Measurements from ENCODE around the gene NHLH2.

Gene NHLH2

DNA sequence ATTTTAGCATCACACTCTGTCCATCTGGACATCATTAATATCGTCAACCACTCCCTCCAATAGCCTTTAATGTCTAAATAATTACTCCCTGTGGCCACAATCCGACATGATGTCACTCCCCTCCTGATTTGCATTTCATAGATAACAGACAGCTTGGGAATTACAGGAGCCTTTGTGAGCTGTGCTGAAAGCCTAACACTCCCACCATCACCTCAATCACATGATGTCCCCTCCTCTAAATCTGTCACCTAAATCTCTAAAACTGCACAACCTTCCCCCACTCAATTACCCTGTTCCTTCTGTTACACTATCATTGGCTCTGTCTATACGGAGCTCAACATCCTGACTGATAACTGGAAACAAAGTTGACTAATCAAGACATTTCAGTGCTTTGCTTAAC, 14.3 kb downstream of the NHLH2 start:
- CTCF ChIA-PET: interaction anchor here (1.7 kb wide), 2 partner anchors 11 to 19 kb away, joined by 4 to 5 read pairs; no protein-coding TSS in a partner anchor
- POLR2A ChIA-PET: no interaction called here
- TF ChIP-seq, protein P1, sequence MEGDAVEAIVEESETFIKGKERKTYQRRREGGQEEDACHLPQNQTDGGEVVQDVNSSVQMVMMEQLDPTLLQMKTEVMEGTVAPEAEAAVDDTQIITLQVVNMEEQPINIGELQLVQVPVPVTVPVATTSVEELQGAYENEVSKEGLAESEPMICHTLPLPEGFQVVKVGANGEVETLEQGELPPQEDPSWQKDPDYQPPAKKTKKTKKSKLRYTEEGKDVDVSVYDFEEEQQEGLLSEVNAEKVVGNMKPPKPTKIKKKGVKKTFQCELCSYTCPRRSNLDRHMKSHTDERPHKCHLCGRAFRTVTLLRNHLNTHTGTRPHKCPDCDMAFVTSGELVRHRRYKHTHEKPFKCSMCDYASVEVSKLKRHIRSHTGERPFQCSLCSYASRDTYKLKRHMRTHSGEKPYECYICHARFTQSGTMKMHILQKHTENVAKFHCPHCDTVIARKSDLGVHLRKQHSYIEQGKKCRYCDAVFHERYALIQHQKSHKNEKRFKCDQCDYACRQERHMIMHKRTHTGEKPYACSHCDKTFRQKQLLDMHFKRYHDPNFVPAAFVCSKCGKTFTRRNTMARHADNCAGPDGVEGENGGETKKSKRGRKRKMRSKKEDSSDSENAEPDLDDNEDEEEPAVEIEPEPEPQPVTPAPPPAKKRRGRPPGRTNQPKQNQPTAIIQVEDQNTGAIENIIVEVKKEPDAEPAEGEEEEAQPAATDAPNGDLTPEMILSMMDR (IDR thresholded peaks at IDR 0.05; ENCODE audit: control extremely low read depth, extremely low read depth, low read depth, missing control alignments): no peak
- no peak for DNase-seq (ENCODE audit: extremely low spot score)

DNA sequence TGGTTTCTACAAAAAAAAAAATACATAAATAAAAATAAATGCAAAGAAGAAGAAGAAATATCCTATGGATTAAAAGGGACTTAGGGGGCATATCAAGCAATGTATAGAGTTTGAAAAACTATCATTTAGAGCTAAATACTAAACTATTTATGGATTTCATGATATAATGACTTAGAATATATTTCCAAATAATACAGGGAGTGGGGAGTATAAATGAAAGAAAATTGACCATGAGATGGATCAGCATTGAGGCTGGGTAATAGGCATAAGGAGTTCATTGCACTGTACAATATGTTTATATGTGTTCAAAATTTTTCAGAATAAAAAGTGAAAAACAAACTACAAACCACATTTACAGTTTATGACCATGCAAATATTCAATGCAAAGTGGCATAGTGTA, 18.8 kb downstream of the NHLH2 start:
- ChIA-PET CTCF (no interaction called here), POLR2A (no interaction called here)
- DNase-seq (ENCODE audit: extremely low spot score): no peak
- TF ChIP-seq, protein P1 (IDR thresholded peaks at IDR 0.05; ENCODE audit: control extremely low read depth, extremely low read depth, low read depth, missing control alignments): no peak

- CTCF ChIA-PET: interaction anchor here (1.2 kb wide), 1 partner anchor 10 kb away, joined by 4 read pairs; no protein-coding TSS in a partner anchor
- TF ChIP-seq, protein P1 (IDR thresholded peaks at IDR 0.05; ENCODE audit: control extremely low read depth, extremely low read depth, low read depth, missing control alignments): no peak
- DNase-seq (ENCODE audit: extremely low spot score): no peak
- POLR2A ChIA-PET: no interaction called here
Measured at GRCh38 chr1:115815694-115816093, 25.2 kb downstream of the NHLH2 start.

DNA sequence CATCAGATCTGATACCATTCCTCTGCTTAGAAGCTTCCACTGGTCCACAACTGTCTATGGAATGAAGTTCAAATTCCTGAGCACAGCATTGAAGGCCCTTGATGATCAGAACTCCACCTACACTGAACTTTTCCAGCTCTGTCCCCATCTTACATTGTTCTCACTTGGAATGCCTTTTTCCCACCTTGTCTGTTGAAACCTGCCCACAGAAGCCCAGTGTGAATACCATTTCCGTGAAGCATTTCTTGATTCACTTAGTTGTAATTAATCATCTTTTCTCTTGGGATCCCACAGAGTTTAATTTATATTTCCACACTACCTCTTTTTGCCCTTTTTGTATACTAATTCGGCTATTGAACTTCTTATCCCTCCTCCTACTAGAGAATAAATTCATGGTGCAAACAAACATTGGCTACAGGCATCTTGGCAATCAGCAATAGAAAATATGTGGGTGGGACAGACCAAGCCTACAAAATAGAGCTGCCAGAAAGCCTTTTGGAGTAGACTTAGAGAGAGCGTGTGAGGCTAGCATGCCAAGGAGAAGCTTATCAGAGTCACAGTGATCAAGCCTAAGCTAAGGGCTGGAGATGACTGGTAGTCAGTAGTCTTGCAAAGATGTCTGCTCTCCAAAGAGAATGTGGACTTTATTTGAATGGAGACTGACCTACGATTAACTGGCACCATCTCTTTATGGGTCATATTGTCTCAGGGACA, 26.1 kb downstream of the NHLH2 start:
- TF ChIP-seq, protein P1 (IDR thresholded peaks at IDR 0.05; ENCODE audit: control extremely low read depth, extremely low read depth, low read depth, missing control alignments): no peak
- no peak for DNase-seq (ENCODE audit: extremely low spot score)
- CTCF ChIA-PET: interaction anchor here (1.2 to 1.6 kb wide), 3 partner anchors 11 to 166 kb away, joined by 4 read pairs; no protein-coding TSS in a partner anchor
- POLR2A ChIA-PET: no interaction called here

DNA sequence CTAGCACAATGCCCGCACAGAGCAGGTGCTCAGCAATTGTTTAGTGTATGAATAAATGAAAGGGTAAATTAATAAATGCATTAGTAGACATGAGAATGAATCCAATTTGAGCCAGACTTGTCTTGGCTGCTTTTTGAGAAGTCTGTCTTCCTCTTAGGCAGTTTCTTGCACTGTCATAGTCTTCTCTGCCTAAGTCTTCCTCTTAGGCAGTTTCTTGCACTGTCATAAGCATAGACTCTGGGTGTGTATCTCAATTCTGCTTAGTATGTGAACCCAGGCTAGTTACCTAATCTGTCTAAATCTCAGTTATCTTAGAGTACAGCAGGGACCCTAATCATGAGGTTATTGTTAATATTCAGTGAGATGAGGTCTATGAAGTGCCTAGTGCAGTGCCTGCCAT, 27.2 kb downstream of the NHLH2 start:
- ChIA-PET CTCF (interaction anchor here (1.6 kb wide), 1 partner anchor 168 kb away, joined by 4 read pairs; no protein-coding TSS in a partner anchor), POLR2A (no interaction called here)
- TF ChIP-seq, protein P1 (IDR thresholded peaks at IDR 0.05; ENCODE audit: control extremely low read depth, extremely low read depth, low read depth, missing control alignments): no peak
- DNase-seq (ENCODE audit: extremely low spot score): no peak

DNA sequence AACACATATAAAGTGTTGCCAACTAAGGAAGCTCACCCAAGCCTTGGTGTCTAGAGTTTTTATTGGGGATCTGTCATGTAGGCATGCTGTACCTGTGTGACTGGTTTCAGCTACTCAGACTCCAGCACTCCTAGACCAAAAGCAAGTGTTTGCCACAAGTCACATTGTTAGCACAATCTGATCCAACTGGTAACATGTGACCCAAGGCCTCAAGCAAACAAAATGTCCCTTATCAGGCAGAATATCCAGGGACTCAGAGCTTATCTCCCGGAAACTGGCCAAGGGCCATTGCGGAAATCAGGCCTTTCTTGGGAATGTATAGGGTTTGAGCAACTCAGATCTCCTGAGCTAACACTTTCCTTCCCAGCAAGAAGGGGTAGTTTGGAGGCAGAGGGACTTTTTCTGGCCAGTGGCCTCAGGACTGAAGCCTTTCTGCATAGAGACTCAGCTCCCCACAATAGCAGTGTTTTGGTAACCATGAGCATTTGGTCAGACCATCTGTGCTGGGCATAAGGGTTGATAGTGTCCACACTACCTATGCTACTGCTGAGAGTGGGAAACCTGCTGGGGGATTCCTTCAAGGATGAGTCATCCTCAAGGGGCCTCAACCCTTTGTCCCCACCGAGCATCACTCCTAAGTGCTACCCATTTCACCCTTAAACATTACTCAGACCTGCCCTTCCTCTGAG, 29.6 kb downstream of the NHLH2 start:
- CTCF ChIA-PET: interaction anchor here (0.7 to 4.0 kb wide), 7 partner anchors 8 to 688 kb away, joined by 3 to 21 read pairs (median 4); no protein-coding TSS in a partner anchor
- TF ChIP-seq, protein P1 (IDR thresholded peaks at IDR 0.05; ENCODE audit: control extremely low read depth, extremely low read depth, low read depth, missing control alignments): no peak
- DNase-seq (ENCODE audit: extremely low spot score): no peak
- POLR2A ChIA-PET: no interaction called here
